RPMI7951 (cell line): ENCODE results near the gene RAB29. TPM values are rescaled to one million over a fixed set of nuclear protein-coding genes. Genes with fewer than 3 reads are reported as not detected.

Experiments used
- DNase-seq: peaks from one replicate; pipeline ENCODE4 v3.0.0-alpha.2; 2012; ENCODE audit warnings: low read depth
- total RNA-seq: library from RNA; depleted of rRNA; stranded (reverse); fragments of >200 nt; shearing (Covaris generic); gene quantifications from 2 replicates; pipeline ENCODE4 v1.2.3, GENCODE V29; 2014

Gene RAB29
- total RNA-seq, 1 experiment from 2014 or later = 15.1 TPM

DNA sequence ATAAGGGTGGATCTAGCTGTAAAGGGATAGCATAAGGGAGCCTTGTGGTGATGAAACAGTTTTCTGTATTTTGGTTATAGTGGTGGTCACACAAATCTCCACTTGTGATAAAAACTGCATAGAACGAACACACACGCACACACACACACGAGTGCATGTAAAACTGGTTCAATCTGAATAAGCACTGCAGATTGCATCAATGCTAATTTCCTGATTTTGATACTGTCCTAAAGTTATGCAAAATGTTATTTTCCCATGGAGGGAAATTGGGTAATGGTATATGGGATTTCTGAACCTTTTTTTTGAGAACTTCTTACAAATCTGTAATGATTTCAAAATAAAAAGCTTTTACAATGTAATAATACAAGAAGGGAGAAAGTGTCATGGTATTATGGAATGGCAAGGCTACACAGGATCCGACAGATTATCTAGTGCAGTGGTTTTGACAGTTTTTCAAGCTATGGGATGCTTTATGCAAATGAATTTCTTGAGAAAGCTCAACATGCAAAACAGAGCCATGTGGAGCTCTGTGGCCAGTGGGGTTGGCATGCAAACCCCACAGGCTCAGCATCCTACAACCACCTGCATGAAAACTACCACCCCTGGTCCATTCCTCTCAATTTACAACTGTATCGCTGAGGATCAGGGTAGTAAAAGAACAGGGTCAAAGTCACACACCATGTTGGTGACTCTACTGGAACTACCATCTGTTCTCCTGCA lies 18.9 kb upstream of the RAB29 start:
- DNase-seq = no peak

DNA sequence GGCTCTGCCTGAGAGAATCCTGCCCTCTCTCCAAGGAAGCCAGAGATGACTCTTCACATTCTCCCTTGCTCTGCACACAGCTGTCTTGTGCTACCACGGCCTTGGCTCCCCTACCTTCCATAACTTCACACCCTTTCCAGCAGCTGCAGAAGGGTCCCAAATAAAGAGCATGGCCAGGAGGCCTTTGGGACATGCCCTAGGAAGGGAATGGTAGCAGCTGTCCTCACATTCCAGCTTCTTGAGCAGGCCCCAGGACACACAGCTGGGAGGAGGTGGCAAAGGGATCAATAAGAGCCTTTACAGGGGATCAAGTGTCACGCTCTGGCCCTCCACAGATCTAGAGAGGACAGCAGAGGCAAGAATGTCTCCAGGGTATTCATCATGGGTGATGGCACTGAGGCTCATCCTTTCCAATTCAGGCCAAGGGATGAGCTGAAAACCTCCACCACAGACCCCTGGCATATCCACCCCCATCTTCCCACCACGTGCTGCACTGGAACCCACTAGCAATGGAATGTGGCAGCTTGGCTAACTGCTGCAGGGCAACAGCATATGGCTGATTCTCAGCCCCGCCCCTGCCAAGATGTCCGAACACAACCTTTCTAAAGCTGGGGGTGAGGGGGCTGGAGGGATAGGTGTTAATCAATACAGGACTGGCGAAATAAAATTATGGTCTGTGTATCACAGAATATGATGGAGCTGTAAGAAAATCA lies 17.8 kb upstream of the RAB29 start:
- DNase-seq = no peak

DNA sequence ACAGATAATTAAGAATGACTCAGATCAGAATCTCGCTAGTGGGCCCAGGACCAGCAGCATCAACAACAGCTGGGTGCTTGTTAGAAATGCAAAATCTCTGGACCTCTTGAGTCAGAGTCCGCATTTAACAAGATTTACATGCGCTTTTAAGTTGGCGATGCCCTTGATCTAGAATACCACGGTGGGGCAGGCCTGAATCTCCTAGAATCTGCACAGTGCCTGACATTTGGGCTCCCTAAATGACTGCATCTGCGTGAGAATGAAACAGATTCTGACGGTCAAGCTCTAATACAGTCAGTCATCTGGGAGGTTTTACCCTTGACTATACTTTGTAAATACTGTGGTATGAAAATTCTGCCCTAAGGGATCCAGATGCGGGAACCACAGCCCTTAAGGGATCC lies 17.2 kb upstream of the RAB29 start:
- DNase-seq = no peak

DNA sequence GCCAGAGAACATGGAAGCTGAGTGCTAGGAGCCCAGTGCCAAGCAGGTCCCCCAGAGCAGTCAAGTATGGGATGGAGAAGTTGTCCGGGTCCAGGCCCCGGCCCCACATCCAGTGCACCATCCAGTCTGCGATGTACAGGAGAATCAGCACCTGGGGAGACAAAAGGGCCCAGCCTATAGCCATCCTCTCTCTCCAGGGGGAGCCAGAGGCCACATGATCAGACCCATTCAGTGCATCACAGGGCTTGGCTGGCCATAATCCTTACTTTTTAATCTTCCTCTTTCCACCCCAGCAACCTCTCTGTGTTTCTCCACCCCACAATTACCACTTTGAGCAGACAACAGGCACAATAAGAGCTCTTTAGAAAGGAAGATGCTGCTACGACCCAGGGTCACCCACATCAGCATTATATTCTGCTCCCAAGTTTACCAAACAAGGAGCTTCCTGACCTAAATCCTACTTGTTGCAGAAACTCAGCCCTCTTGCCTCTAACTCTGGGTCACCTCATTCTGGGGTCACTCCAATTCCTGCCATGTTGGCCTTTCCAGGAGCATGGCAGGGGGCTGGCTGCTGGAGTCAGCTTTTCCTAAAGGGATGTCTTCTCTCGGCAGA lies 16.4 kb upstream of the RAB29 start:
- peak; percentile 40 for DNase-seq

GRCh38 chr1:205787287-205787916 lies 12.1 kb upstream of the RAB29 start:
- no peak for DNase-seq

DNA sequence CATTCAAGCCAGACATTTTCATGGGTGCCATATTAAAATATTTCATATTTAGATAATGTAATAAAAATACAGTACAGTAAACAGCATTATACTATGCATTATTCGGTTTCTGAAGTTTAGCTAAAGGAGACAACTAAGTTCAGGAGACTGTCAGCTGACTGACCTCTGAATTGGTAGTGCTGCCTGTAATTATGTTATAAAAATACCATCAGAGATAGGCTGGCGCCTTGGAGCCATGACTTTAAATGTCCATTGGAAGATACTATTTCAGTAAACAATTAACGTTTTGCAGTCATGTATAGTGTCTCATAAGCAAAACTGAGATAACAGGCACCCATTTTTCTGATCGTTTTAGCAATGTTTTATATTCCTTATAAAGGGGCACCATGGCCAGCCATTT lies 11.3 kb upstream of the RAB29 start:
- no peak for DNase-seq

GRCh38 chr1:205785446-205785845 lies 10.2 kb upstream of the RAB29 start:
- no peak for DNase-seq

GRCh38 chr1:205783904-205784303 lies 8.6 kb upstream of the RAB29 start:
- DNase-seq = peak; percentile 72

DNA sequence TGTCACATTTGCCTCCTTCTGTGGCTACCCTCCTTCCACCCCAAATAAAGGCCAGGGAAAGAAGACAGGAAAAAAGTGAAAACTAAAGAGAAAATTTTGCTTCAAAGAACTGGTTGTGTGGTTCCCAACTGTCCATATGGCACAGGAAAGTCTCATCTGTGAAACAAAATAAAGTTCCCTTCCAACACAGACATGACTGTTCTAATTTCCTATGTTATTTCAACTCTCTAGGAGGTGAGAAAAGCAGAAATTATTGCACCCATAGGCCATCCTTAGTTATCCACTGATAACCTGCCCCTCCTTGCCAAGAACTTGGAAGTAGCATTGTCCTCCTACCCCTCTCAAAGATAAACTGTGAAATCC lies 8.1 kb upstream of the RAB29 start:
- DNase-seq = no peak

- DNase-seq = no peak
Measured at GRCh38 chr1:205782627-205783432, 7.5 kb upstream of the RAB29 start.

DNA sequence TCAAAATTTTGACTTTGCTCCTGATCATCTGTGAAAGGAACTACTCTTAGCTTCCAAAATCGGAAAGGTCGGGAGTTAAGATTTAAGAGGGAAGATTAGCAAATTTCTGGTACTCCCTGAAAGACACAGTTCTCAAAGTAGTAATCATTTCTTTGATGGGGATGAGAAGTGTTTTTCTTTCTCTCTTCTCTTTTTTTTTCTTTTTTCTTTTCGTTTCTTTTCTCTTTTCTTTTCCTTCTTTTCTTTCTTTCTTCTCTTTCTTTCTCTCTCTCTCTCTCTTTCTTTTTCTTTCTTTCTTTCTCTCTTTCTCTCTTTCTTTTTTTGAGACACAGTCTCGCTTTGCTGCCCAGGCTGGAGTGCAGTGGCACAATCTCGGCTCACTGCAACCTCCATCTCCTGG lies 5.1 kb upstream of the RAB29 start:
- DNase-seq = no peak

DNA sequence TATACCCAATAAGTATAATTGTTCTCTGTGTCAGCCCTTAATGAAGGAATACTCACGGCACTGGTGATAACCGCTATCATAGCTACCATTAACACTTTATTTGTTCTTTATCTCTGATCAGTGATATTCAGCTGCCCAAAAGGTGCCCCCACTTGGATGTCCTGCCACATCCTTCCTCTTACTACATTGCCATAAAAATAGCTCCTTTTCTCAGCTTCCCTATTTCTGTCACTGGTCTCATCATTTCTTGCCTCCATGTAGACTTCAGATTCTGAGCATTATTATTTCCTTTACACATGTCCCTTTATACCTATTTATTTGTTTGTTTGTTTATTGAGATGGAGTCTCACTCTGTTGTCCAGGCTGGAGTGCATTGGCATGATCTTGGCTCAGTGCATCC lies 2.7 kb upstream of the RAB29 start:
- DNase-seq = no peak

DNA sequence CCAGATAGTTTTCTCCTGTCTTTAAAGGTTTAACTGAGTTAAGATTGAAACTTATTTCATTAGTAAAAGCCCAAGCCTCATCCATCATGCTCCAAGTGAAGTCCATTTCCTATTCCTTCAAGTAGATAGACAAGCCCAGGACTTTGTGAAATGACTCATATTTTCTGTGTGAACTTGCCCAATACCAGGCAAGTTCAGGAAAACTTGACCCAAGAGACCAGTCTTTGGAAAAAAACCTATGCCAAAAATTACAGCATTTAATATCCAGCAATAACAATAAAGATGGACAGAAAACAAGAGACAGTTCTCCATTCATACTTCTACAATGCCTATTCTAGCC lies 405 bp upstream of the RAB29 start:
- DNase-seq = peak; percentile 35

DNA sequence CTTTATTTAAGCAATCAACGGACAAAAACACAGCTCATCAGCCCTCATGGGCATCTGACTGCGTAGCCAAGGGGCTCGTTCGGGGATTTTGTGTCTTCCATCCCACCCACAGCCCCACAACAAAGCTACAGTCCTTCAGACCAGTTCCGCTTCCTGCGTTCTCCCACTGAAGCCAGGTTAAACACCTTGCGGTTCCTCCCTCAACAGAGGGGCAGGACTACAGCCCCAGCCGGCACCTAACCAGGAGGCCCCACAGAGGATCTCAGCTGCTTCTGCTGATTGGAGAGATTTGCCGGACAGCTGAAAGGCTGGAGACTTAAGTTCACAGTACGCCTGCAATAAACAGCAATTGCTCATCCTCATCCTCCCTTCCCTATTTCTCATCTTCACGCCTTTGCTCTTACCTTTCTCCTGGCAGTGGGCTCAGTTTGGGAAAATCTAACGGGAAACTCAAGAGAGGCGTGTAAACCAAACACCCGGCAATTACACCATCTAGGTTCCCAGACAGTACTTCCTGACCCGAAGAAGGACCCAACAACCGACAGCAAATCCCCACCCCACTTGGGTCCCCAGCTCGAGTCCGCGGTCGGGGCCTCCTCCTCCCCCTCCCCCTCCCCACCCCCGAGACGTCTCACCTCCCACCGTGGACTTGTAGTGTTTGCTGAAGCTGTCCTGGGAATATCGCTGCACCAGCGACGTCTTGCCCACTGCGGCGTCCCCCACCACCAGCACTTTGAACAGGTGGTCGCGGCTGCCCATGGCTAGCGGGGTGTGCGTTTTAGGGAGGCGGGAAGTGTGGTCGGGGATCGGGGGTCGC lies 876 bp downstream of the RAB29 start:
- DNase-seq = no peak

GRCh38 chr1:205772607-205773032 lies 2.7 kb downstream of the RAB29 start:
- DNase-seq = no peak

- no peak for DNase-seq
Measured at GRCh38 chr1:205770618-205771017, 4.7 kb downstream of the RAB29 start.

DNA sequence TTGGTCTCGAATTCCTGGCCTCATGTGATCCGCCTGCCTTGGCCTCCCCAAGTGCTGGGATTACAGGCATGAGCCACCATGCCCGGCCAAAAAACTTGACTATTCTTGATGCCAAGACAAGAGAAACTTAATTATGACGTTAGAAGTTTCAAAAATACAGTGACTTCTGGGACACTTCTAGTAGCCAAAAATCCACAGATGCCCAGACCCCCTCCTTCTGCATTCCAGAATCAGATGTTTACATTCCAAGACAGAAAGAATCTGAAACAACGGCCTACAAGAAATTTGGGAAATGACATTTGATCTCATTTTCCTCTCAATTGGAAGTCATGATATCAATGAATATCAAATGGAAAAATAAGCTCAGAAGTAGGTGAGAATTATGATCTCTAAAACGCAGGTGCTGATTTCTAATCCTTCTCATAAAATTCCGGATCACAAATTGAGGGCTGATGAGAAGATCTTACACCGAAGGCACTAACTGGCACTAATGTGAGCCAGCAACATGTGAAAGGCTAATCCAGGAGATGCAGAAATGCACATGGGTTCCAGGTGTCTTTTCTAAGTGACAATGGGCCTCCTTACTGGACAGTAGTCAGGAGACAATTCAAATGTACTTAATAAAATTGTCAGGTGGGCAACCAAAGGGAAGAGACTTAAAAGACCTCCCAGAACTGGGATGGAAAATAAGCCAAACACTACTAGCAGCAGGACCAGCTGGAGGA lies 5.5 kb downstream of the RAB29 start:
- DNase-seq = no peak

GRCh38 chr1:205767248-205767647 lies 8.0 kb downstream of the RAB29 start:
- DNase-seq = no peak

DNA sequence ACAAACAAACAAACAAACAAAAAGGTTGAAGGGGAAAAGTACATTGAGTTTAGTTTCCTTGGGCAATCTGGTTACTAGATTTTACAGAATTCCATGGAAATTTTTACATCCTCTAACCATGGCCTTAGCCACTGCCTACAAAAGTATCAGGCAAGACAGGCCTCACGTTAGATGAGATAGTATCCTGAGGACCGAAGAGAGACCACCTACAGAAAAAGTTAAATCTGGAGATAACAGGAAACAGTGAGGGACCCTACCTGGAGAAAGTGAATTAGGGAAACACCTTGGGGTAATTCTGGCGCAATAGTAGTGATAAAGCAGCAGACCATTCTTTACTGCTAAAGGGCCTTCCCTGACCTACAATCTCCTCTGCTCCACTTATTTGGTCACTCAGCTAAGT lies 8.7 kb downstream of the RAB29 start:
- no peak for DNase-seq

GRCh38 chr1:205766038-205766437 lies 9.2 kb downstream of the RAB29 start:
- no peak for DNase-seq
